WTC11 (cell line): ENCODE measurements around the gene ENTREP1. TPM values are rescaled to one million over a fixed set of nuclear protein-coding genes. Genes with fewer than 3 reads are reported as not detected.

ENCODE experiments used
- ATAC-seq: fragments of 200-7000 bp; cut with Tn5 transposase; 2 replicates; pipeline ENCODE4 v1.10.0; 2021; ENCODE audit warnings: mild to moderate bottlenecking, moderate library complexity
- CTCF ChIA-PET: fragments of 300-600 bp; sonication (Branson Sonifier 250); formaldehyde crosslinking; loops from one replicate; lab custom pipeline; 2021; ENCODE audit warnings: antibody characterized with exemption; lab: Charles Lee
- POLR2A ChIA-PET: fragments of 350-600 bp; sonication (Branson Sonifier 250); formaldehyde crosslinking; loops from one replicate; lab custom pipeline; 2021; ENCODE audit warnings: antibody characterized with exemption; lab: Charles Lee
- DNase-seq: peaks from one replicate; pipeline ENCODE4 v3.0.0; 2021; ENCODE audit warnings: low spot score
- H3K27ac Mint-ChIP-seq: 2 replicates; pipeline ENCODE4 v1.8.0; 2021; ENCODE audit warnings: mixed read lengths
- H3K27me3 Mint-ChIP-seq: 2 replicates; pipeline ENCODE4 v1.8.0; 2021; ENCODE audit warnings: low read depth, mild to moderate bottlenecking, moderate library complexity, mixed read lengths
- H3K36me3 Mint-ChIP-seq: 2 replicates; pipeline ENCODE4 v1.8.0; 2021; ENCODE audit warnings: mixed read lengths
- H3K4me1 Mint-ChIP-seq: 2 replicates; pipeline ENCODE4 v1.8.0; 2022; ENCODE audit warnings: mixed read lengths
- H3K4me3 Mint-ChIP-seq: 2 replicates; pipeline ENCODE4 v1.8.0; 2021; ENCODE audit warnings: mild to moderate bottlenecking, moderate library complexity, mixed read lengths
- H3K9me3 Mint-ChIP-seq: 2 replicates; pipeline ENCODE4 v1.8.0; 2021; ENCODE audit warnings: mixed read lengths
- AFF4 ChIP-seq: sonication (generic); formaldehyde crosslinking; IDR thresholded peaks from 2 replicates; pipeline ENCODE4 v1.8.1; 2023; ENCODE audit warnings: mild to moderate bottlenecking, missing genetic modification reagents, borderline replicate concordance
- E2F1 ChIP-seq: sonication (generic); formaldehyde crosslinking; IDR thresholded peaks from 2 replicates; pipeline ENCODE4 v1.8.0; 2022; ENCODE audit warnings: mild to moderate bottlenecking, missing genetic modification reagents
- ELF4 ChIP-seq: sonication (generic); formaldehyde crosslinking; IDR thresholded peaks from 2 replicates; pipeline ENCODE4 v1.8.1; 2022; ENCODE audit warnings: low read depth, mild to moderate bottlenecking, moderate library complexity, missing genetic modification reagents
- FOXJ3 ChIP-seq: sonication (generic); formaldehyde crosslinking; IDR thresholded peaks from 2 replicates; pipeline ENCODE4 v1.9.0; 2021; ENCODE audit warnings: missing genetic modification reagents, mild to moderate bottlenecking, borderline replicate concordance
- FOXP4 ChIP-seq: sonication (generic); formaldehyde crosslinking; IDR thresholded peaks from 2 replicates; pipeline ENCODE4 v1.8.0; 2022; ENCODE audit warnings: mild to moderate bottlenecking, missing genetic modification reagents
- GRHL2 ChIP-seq: fragments of 250-450 bp; sonication (Bioruptor Pico); IDR thresholded peaks from 2 replicates; pipeline ENCODE4 v1.8.0; 2022; ENCODE audit warnings: mild to moderate bottlenecking, moderate library complexity; ENCODE audit not compliant: insufficient replicate concordance, severe bottlenecking
- MXD4 ChIP-seq: fragments of 250-450 bp; sonication (Bioruptor Pico); IDR thresholded peaks from 2 replicates; pipeline ENCODE4 v1.8.0; 2021; ENCODE audit warnings: mild to moderate bottlenecking, moderate library complexity, borderline replicate concordance
- SP1 ChIP-seq: sonication (generic); formaldehyde crosslinking; conservative IDR thresholded peaks from 2 replicates; pipeline ENCODE4 v1.8.1; 2022; ENCODE audit warnings: missing genetic modification reagents
- TCF7 ChIP-seq: sonication (generic); formaldehyde crosslinking; IDR thresholded peaks from 2 replicates; pipeline ENCODE4 v1.8.0; 2022; ENCODE audit warnings: mild to moderate bottlenecking, low read depth, missing genetic modification reagents, moderate library complexity
- ZNF232 ChIP-seq: sonication (generic); formaldehyde crosslinking; IDR thresholded peaks from 2 replicates; pipeline ENCODE4 v1.8.0; 2022; ENCODE audit warnings: mild to moderate bottlenecking, missing genetic modification reagents
- ZNF281 ChIP-seq: sonication (generic); formaldehyde crosslinking; IDR thresholded peaks from 2 replicates; pipeline ENCODE4 v1.8.0; 2023; ENCODE audit warnings: mild to moderate bottlenecking, missing genetic modification reagents
- ZNF416 ChIP-seq: fragments of 250-450 bp; sonication (Bioruptor Pico); IDR thresholded peaks from 2 replicates; pipeline ENCODE4 v1.9.0; 2021; ENCODE audit warnings: mild to moderate bottlenecking, inconsistent platforms
- ZNF532 ChIP-seq: fragments of 250-450 bp; sonication (Bioruptor Pico); IDR thresholded peaks from 2 replicates; pipeline ENCODE4 v1.9.0; 2021; ENCODE audit warnings: mild to moderate bottlenecking, borderline replicate concordance
- total RNA-seq: library from RNA; stranded (reverse); gene quantifications from 3 replicates; pipeline ENCODE4 v1.2.3, GENCODE V29; 2021
- TF ChIP-seq, protein P1 (sequence below): sonication (generic); formaldehyde crosslinking; conservative IDR thresholded peaks from 2 replicates; pipeline ENCODE4 v1.8.1; 2022; ENCODE audit warnings: mild to moderate bottlenecking, missing genetic modification reagents
- TF ChIP-seq, protein P2 (sequence below): fragments of 200-600 bp; IDR thresholded peaks from 2 replicates; pipeline ENCODE4 v1.8.0; 2022; ENCODE audit warnings: antibody characterized with exemption
- TF ChIP-seq, protein P3 (sequence below): fragments of 250-450 bp; sonication (Bioruptor Pico); IDR thresholded peaks from 2 replicates; pipeline ENCODE4 v2.1.2; 2022; ENCODE audit warnings: mild to moderate bottlenecking, moderate library complexity

Gene ENTREP1
- total RNA-seq, 1 experiment from 2014 or later = 22.4 TPM

DNA sequence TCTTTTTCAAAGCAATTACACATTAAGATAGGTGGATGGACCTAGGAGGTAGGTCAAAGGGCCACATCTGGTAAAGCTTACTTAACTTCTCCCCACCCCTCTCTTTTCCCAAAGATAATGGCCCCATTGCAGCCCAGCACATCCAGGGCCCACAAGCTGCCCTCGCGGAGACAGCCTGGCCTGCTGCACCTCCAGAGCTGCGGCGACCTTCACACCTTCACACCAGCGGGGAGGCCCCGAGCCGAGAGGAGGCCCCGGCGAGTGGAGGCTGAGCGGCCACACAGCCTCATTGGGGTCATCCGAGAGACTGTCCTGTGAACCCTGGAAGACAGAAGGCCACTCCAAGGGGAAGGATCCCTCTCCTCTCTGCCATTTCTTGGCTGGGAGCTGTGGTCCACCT lies 66.5 kb downstream of the ENTREP1 start:
- 0 out of 2 replicates have a peak, but pooled peaks cover 5% of the 10 kb centered on the region for H3K4me1 Mint-ChIP-seq
- ChIA-PET CTCF (interaction anchor here (2.0 kb wide), 1 partner anchor 168 kb away, joined by 7 read pairs; no protein-coding TSS in a partner anchor), POLR2A (no interaction called here)
- no peak overlapping the region for H3K4me3 Mint-ChIP-seq
- no peaks in the 10 kb centered on the region for H3K27me3 Mint-ChIP-seq
- no peak for TF ChIP-seq TCF7 (CRISPR knock-in tag)
- ATAC-seq (no peak), DNase-seq (no peak)
- H3K9me3 Mint-ChIP-seq = no peaks in the 10 kb centered on the region; the same call in 1 of the 2 replicates
- peaks cover 46% of the 10 kb centered on the region for H3K36me3 Mint-ChIP-seq
- no peak overlapping the region for H3K27ac Mint-ChIP-seq

DNA sequence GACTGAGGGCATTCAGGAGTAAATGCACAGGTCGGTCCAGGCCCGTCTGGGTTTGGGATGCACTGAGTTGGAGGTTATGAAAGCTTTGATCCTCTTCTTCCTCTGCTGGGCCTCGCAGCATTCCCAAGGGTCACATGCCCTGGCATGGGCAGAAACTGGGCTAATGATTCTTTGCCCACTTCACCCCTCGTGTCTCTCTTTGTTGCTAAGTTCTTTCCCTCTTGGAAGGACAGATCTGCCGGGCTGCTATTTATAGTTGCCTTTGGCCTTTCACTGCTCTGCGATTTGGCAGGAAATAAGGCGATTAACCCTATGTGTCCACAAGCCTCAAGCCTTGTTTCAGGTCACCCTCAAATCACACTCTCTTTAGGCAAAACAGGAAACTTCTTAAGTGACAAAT lies 66.9 kb downstream of the ENTREP1 start:
- Mint-ChIP-seq H3K27ac (no peak overlapping the region), H3K4me1 (0 out of 2 replicates have a peak, but pooled peaks cover 5% of the 10 kb centered on the region), H3K9me3 (no peaks in the 10 kb centered on the region; the same call in 1 of the 2 replicates), H3K36me3 (peaks cover 41% of the 10 kb centered on the region), H3K27me3 (no peaks in the 10 kb centered on the region), H3K4me3 (no peak overlapping the region)
- ChIA-PET POLR2A (no interaction called here), CTCF (interaction anchor here (2.0 kb wide), 1 partner anchor 168 kb away, joined by 7 read pairs; no protein-coding TSS in a partner anchor)
- no peak for ATAC-seq
- no peak for DNase-seq
- TF ChIP-seq MXD4 = no peak
- TF ChIP-seq, protein P1, sequence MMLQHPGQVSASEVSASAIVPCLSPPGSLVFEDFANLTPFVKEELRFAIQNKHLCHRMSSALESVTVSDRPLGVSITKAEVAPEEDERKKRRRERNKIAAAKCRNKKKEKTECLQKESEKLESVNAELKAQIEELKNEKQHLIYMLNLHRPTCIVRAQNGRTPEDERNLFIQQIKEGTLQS (CRISPR knock-in tag) = no peak
- TF ChIP-seq FOXJ3 (CRISPR knock-in tag) = no peak
- TF ChIP-seq ZNF416 (CRISPR knock-in tag) = no peak
- TF ChIP-seq, protein P2, sequence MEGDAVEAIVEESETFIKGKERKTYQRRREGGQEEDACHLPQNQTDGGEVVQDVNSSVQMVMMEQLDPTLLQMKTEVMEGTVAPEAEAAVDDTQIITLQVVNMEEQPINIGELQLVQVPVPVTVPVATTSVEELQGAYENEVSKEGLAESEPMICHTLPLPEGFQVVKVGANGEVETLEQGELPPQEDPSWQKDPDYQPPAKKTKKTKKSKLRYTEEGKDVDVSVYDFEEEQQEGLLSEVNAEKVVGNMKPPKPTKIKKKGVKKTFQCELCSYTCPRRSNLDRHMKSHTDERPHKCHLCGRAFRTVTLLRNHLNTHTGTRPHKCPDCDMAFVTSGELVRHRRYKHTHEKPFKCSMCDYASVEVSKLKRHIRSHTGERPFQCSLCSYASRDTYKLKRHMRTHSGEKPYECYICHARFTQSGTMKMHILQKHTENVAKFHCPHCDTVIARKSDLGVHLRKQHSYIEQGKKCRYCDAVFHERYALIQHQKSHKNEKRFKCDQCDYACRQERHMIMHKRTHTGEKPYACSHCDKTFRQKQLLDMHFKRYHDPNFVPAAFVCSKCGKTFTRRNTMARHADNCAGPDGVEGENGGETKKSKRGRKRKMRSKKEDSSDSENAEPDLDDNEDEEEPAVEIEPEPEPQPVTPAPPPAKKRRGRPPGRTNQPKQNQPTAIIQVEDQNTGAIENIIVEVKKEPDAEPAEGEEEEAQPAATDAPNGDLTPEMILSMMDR = no peak
- TF ChIP-seq AFF4 (CRISPR knock-in tag) = no peak
- no peak for TF ChIP-seq ZNF281
- TF ChIP-seq GRHL2 (CRISPR knock-in tag) = no peak
- TF ChIP-seq FOXP4 (CRISPR knock-in tag) = no peak
- no peak for TF ChIP-seq ZNF532 (CRISPR knock-in tag)
- no peak for TF ChIP-seq SP1 (CRISPR knock-in tag)
- no peak for TF ChIP-seq E2F1 (CRISPR knock-in tag)
- no peak for TF ChIP-seq ZNF232 (CRISPR knock-in tag)
- no peak for TF ChIP-seq ELF4 (CRISPR knock-in tag)
- TF ChIP-seq, protein P3, sequence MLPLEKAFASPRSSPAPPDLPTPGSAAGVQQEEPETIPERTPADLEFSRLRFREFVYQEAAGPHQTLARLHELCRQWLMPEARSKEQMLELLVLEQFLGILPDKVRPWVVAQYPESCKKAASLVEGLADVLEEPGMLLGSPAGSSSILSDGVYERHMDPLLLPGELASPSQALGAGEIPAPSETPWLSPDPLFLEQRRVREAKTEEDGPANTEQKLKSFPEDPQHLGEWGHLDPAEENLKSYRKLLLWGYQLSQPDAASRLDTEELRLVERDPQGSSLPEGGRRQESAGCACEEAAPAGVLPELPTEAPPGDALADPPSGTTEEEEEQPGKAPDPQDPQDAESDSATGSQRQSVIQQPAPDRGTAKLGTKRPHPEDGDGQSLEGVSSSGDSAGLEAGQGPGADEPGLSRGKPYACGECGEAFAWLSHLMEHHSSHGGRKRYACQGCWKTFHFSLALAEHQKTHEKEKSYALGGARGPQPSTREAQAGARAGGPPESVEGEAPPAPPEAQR (CRISPR knock-in tag) = no peak
